Activated CD4-positive, alpha-beta T cell treated with anti-CD3 and anti-CD28 coated beads, Interleukin-2, Interleukin-6, amounts not matched to agents 100 ng/mL and 50 ng/mL, durations not matched to agents 16 hours and 8 hours (primary cell): ENCODE measurements around the gene PRRC2A.
A peak's percentile ranks its signal among the peaks of the same experiment; 100 is the strongest.
"Not testable (repeated sequence)": the region's sequence is repeated elsewhere in the genome, so short reads cannot be mapped to it uniquely, and the experiment has no call there.

ENCODE experiments used
- DNase-seq: peaks from one replicate; pipeline ENCODE4 v3.0.0-alpha.2; 2020

The PRRC2A gene

GRCh38 chr6:31586008-31586407 lies 34.5 kb upstream of the PRRC2A start, which contains the start of gene LST1:
LST1 (plus strand) TSS chr6:31586277; CDS start chr6:31587300, 1,023 bp downstream.
- DNase-seq: no peak

- DNase-seq: peak; percentile 53
Measured at GRCh38 chr6:31586599-31587281, 33.8 kb upstream of the PRRC2A start.

- DNase-seq: no peak
Measured at GRCh38 chr6:31587791-31588777, 32.4 kb upstream of the PRRC2A start.

- no peak for DNase-seq
Measured at GRCh38 chr6:31588871-31589650, 31.5 kb upstream of the PRRC2A start.

- not testable (repeated sequence) for DNase-seq
Measured at GRCh38 chr6:31590691-31591090, 29.8 kb upstream of the PRRC2A start.

GRCh38 chr6:31592396-31592771 lies 28.1 kb upstream of the PRRC2A start:
- DNase-seq: no peak

- DNase-seq: peak; percentile 79
Measured at GRCh38 chr6:31597006-31597405, 23.5 kb upstream of the PRRC2A start.

- peak; percentile 32 for DNase-seq
Measured at GRCh38 chr6:31607317-31607716, 13.2 kb upstream of the PRRC2A start.

- DNase-seq: no peak
Measured at GRCh38 chr6:31609519-31610406, 10.8 kb upstream of the PRRC2A start.

- DNase-seq: no peak
Measured at GRCh38 chr6:31610968-31611367, 9.5 kb upstream of the PRRC2A start.

GRCh38 chr6:31614075-31614619 lies 6.4 kb upstream of the PRRC2A start:
- no peak for DNase-seq

- DNase-seq: no peak
Measured at GRCh38 chr6:31614684-31615578, 5.6 kb upstream of the PRRC2A start, which contains the start of gene AIF1. AIF1 (plus strand) TSS chr6:31615234; CDS start chr6:31615330, 96 bp downstream.

- DNase-seq: peak; percentile 44
Measured at GRCh38 chr6:31615748-31616147, 4.8 kb upstream of the PRRC2A start.

GRCh38 chr6:31617010-31617409 lies 3.5 kb upstream of the PRRC2A start:
- DNase-seq: no peak

GRCh38 chr6:31619805-31620585 lies 520 bp upstream of the PRRC2A start:
- peak; percentile 99 for DNase-seq

GRCh38 chr6:31621320-31621939 lies 915 bp downstream of the PRRC2A start:
- no peak for DNase-seq

- no peak for DNase-seq
Measured at GRCh38 chr6:31621991-31622390, 1.5 kb downstream of the PRRC2A start.

- DNase-seq: no peak
Measured at GRCh38 chr6:31622684-31623091, 2.2 kb downstream of the PRRC2A start.

- DNase-seq: no peak
Measured at GRCh38 chr6:31624070-31624469, 3.6 kb downstream of the PRRC2A start.
